Tibial nerve (tissue), 4 donors: Measurements from ENCODE around the gene CCNI. TPM values are rescaled to one million over a fixed set of nuclear protein-coding genes. Genes with fewer than 3 reads are reported as not detected.

Source experiments
- DNase-seq, 2 donors: peaks; one replicate each; pipeline ENCODE4 v3.0.0-alpha.2; 2019; ENCODE audit warnings: low spot score in 2 of 2
- H3K27ac ChIP-seq, 4 donors: fragments of 200-600 bp; sonication (generic) in 3 of 4; one replicate each; pipeline ENCODE4 v1.5.1; 2017 to 2019; ENCODE audit warnings: mild to moderate bottlenecking in 1 of 4
- H3K27me3 ChIP-seq, 2 donors: fragments of 200-600 bp; sonication (generic) in 1 of 2; one replicate each; pipeline versions ENCODE4 v1.5.1 to v1.6.0; 2017 to 2019
- H3K36me3 ChIP-seq, 3 donors: fragments of 200-600 bp; sonication (generic); one replicate each; pipeline ENCODE4 v1.5.1; 2018 to 2019
- H3K4me1 ChIP-seq, 4 donors: fragments of 200-600 bp; sonication (generic) in 3 of 4; one replicate each; pipeline ENCODE4 v1.5.1; 2017 to 2019
- H3K4me3 ChIP-seq, 4 donors: fragments of 200-600 bp; sonication (generic) in 3 of 4; one replicate each; pipeline ENCODE4 v1.5.1; 2017 to 2019; ENCODE audit warnings: mild to moderate bottlenecking in 1 of 4, moderate library complexity in 1 of 4
- H3K9me3 ChIP-seq, 4 donors: fragments of 200-600 bp; sonication (generic) in 3 of 4; one replicate each; pipeline ENCODE4 v1.5.1; 2017 to 2019
- CTCF ChIP-seq, 5 experiments: fragments of 200-600 bp in 3 of 5; fragments of 450-650 bp in 2 of 5; sonication (generic) in 3 of 5; IDR thresholded peaks; one replicate each; pipeline ENCODE4 v1.5.1; 2016 to 2019; ENCODE audit warnings: antibody characterized with exemption in 5 of 5, mild to moderate bottlenecking in 3 of 5, moderate library complexity in 2 of 5
- EP300 ChIP-seq, 2 donors: sonication (generic); formaldehyde crosslinking; IDR thresholded peaks; one replicate each; pipeline ENCODE4 v1.6.1; 2017; ENCODE audit warnings: antibody characterized with exemption in 2 of 2, mild to moderate bottlenecking in 1 of 2
- POLR2A ChIP-seq, 2 donors: fragments of 450-650 bp; IDR thresholded peaks; one replicate each; pipeline ENCODE4 v1.6.1; 2017; ENCODE audit warnings: antibody characterized with exemption in 2 of 2, mild to moderate bottlenecking in 2 of 2, moderate library complexity in 2 of 2
- WGBS, 2 donors: methylation state at CpG; one replicate each; pipeline ENCODE4 v1.1.5; 2018; 5-methylcytosine and 5-hydroxymethylcytosine counted together
- total RNA-seq, 4 donors: library from RNA; depleted of rRNA; stranded (reverse); fragments of >200 nt; gene quantifications; one replicate each; pipeline ENCODE4 v1.1.0, GENCODE V29; 2016

Gene CCNI
- total RNA-seq, 4 donors from 2014 or later, result 186 to 259 (median 198) TPM

- DNase-seq, result no peak
- Histone ChIP-seq H3K27ac (peak overlapping the region in 2 of 4 donors; percentile 66 to 67), H3K36me3 (no peaks in the 10 kb centered on the region), H3K4me3 (no peak overlapping the region), H3K27me3 (no peaks in the 10 kb centered on the region), H3K9me3 (no peaks in the 10 kb centered on the region), H3K4me1 (peaks cover 0 to 21% (median 3%) of the 10 kb centered on the region in 4 donors)
- TF ChIP-seq EP300 (IDR thresholded peaks at IDR 0.05) (no peak), POLR2A (IDR thresholded peaks at IDR 0.05) (no peak), CTCF (IDR thresholded peaks at IDR 0.05) (no peak)
- 80 to 91% methylated on average over 1 of the region's 1 CpG for WGBS, 2 donors
Observed at GRCh38 chr4:77104388-77104787, 28.6 kb upstream of the CCNI start.

GRCh38 chr4:77100234-77100633, 24.4 kb upstream of the CCNI start:
- 59 to 62% methylated on average over 2 of the region's 2 CpGs for WGBS, 2 donors
- no peaks in the 10 kb centered on the region for H3K36me3 ChIP-seq
- TF ChIP-seq POLR2A (IDR thresholded peaks at IDR 0.05) (no peak), EP300 (IDR thresholded peaks at IDR 0.05) (no peak), CTCF (IDR thresholded peaks at IDR 0.05) (no peak)
- peaks cover 0 to 22% (median 3%) of the 10 kb centered on the region in 4 donors for H3K4me1 ChIP-seq
- H3K27me3 ChIP-seq, result no peaks in the 10 kb centered on the region
- no peak for DNase-seq
- H3K9me3 ChIP-seq, result no peaks in the 10 kb centered on the region
- H3K27ac ChIP-seq, result no peak overlapping the region
- no peak overlapping the region for H3K4me3 ChIP-seq

- DNase-seq, result no peak
- Histone ChIP-seq H3K27me3 (no peaks in the 10 kb centered on the region), H3K4me1 (peaks cover 0 to 10% (median 0%) of the 10 kb centered on the region in 4 donors), H3K36me3 (no peaks in the 10 kb centered on the region), H3K27ac (no peak overlapping the region), H3K4me3 (no peak overlapping the region), H3K9me3 (no peaks in the 10 kb centered on the region)
- TF ChIP-seq POLR2A (IDR thresholded peaks at IDR 0.05) (no peak), CTCF (IDR thresholded peaks at IDR 0.05) (no peak), EP300 (IDR thresholded peaks at IDR 0.05) (no peak)
Observed at GRCh38 chr4:77097611-77098010, 21.8 kb upstream of the CCNI start.

- Histone ChIP-seq H3K4me3 (no peak overlapping the region), H3K9me3 (no peaks in the 10 kb centered on the region), H3K27me3 (no peaks in the 10 kb centered on the region), H3K36me3 (no peaks in the 10 kb centered on the region), H3K27ac (no peak overlapping the region), H3K4me1 (peaks cover 0 to 10% (median 0%) of the 10 kb centered on the region in 4 donors)
- TF ChIP-seq EP300 (IDR thresholded peaks at IDR 0.05), result peak in 1 of 2 donors; percentile 47
- peak; percentile 76 to 89 (median 79) for TF ChIP-seq CTCF (IDR thresholded peaks at IDR 0.05)
- TF ChIP-seq POLR2A (IDR thresholded peaks at IDR 0.05), result no peak
- 35 to 39% methylated on average over 6 of the region's 6 CpGs for WGBS, 2 donors
- DNase-seq, result peak; percentile 76 to 83
Observed at GRCh38 chr4:77095101-77095821, 19.5 kb upstream of the CCNI start.

GRCh38 chr4:77094496-77094895, 18.7 kb upstream of the CCNI start:
- Histone ChIP-seq H3K27ac (no peak overlapping the region), H3K9me3 (no peaks in the 10 kb centered on the region), H3K27me3 (no peaks in the 10 kb centered on the region), H3K36me3 (no peaks in the 10 kb centered on the region), H3K4me3 (no peak overlapping the region), H3K4me1 (peaks cover 0 to 10% (median 0%) of the 10 kb centered on the region in 4 donors)
- TF ChIP-seq POLR2A (IDR thresholded peaks at IDR 0.05) (no peak), CTCF (IDR thresholded peaks at IDR 0.05) (no peak)
- WGBS, 2 donors, result 92 to 94% methylated on average over 3 of the region's 3 CpGs
- no peak for DNase-seq
